NT2/D1 (cell line): Measurements from ENCODE around the gene FARP1.

Experiments used
- DNase-seq: peaks from one replicate; pipeline ENCODE4 v3.0.0-alpha.2; 2011; ENCODE audit warnings: low read depth, low spot score
- H3K27me3 ChIP-seq: 2 replicates; pipeline ENCODE4 v1.6.0; 2011; ENCODE audit warnings: mild to moderate bottlenecking; ENCODE audit not compliant: insufficient read length, insufficient read depth
- H3K36me3 ChIP-seq: 2 replicates; pipeline ENCODE4 v1.6.1; 2011; ENCODE audit warnings: mild to moderate bottlenecking, low read length, mixed read lengths; ENCODE audit not compliant: insufficient read depth, insufficient read length
- H3K4me1 ChIP-seq: 2 replicates; pipeline ENCODE4 v1.5.1; 2011; ENCODE audit not compliant: insufficient read depth, insufficient read length
- H3K4me3 ChIP-seq: 2 replicates; pipeline ENCODE4 v1.5.1; 2011; ENCODE audit warnings: low read depth; ENCODE audit not compliant: insufficient read length
- H3K9ac ChIP-seq: 2 replicates; pipeline ENCODE4 v1.6.0; 2011; ENCODE audit warnings: low read depth; ENCODE audit not compliant: insufficient read length
- H3K9me3 ChIP-seq: 2 replicates; pipeline ENCODE4 v1.5.1; 2011; ENCODE audit warnings: mild to moderate bottlenecking, low read length; ENCODE audit not compliant: insufficient read depth
- SUZ12 ChIP-seq: IDR thresholded peaks from 2 replicates; pipeline ENCODE4 v1.6.1; 2011; ENCODE audit not compliant: insufficient read length, insufficient read depth; ENCODE audit errors: extremely low read depth
- YY1 ChIP-seq: IDR thresholded peaks from 2 replicates; pipeline ENCODE4 v1.6.1; 2011; ENCODE audit not compliant: insufficient read length, insufficient read depth
- ZNF274 ChIP-seq: IDR thresholded peaks from 2 replicates; pipeline ENCODE4 v1.6.1; 2011; ENCODE audit warnings: mild to moderate bottlenecking, low read depth, low read length

The FARP1 gene

DNA sequence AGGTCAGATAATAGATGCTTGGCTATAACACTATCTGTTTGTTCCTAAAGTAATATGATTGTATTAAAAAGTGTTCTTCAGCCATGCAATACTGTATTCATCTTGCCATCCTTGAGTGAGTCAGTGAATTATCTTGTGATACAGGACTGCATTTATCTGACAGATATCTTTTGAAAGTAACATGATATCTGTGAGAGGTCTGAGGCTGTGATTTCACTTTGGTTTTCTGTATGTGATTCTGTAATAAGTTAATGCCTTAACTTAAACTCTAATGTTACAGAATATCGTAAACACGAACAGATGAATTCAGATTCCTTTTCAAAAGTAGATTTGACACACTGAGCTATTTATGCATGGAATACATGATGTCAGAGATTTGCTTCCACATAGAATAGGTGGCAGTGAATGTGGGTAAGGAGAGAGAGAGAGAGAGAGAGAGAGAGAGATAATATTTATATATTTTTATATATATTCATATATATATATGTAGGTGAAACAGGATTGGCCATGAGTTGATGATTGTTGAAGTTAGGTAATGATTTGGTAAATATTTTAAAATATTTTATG, 132.1 kb downstream of the FARP1 start:
- H3K4me1 ChIP-seq: peaks cover 6% of the 10 kb centered on the region
- TF ChIP-seq SUZ12: no peak
- no peak for TF ChIP-seq YY1
- no peak for TF ChIP-seq ZNF274
- no peaks in the 10 kb centered on the region for H3K36me3 ChIP-seq
- no peak overlapping the region for H3K4me3 ChIP-seq
- H3K9ac ChIP-seq: no peak overlapping the region
- no peaks in the 10 kb centered on the region for H3K27me3 ChIP-seq
- no peaks in the 10 kb centered on the region for H3K9me3 ChIP-seq
- DNase-seq: no peak

DNA sequence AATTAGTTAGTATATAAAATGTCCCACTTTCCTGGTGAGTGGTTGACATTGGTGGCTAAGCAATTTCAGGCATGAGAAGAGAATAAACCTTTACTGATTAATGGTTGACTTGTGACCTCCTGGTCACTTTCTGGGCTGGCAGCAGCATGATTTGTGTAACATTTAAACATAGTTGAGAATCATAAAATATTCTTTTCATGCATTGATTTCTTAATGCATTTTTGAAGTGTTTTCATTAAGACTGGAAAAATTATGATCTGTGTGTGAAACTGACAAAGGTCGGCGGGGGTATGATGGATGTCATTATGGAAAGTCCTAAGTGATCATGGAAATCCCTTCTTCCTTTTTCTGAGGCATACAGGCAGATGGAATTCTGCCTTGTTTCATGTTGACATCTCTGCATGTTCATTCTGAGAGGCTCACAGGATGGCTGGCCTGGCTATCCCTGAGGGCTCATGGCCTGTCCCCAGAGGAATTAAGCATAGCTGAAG, 132.8 kb downstream of the FARP1 start:
- DNase-seq: no peak
- Histone ChIP-seq H3K9me3 (no peaks in the 10 kb centered on the region), H3K4me1 (peaks cover 6% of the 10 kb centered on the region), H3K36me3 (no peaks in the 10 kb centered on the region), H3K9ac (no peak overlapping the region), H3K4me3 (no peak overlapping the region), H3K27me3 (no peaks in the 10 kb centered on the region)
- TF ChIP-seq ZNF274 (no peak), SUZ12 (no peak), YY1 (no peak)

DNA sequence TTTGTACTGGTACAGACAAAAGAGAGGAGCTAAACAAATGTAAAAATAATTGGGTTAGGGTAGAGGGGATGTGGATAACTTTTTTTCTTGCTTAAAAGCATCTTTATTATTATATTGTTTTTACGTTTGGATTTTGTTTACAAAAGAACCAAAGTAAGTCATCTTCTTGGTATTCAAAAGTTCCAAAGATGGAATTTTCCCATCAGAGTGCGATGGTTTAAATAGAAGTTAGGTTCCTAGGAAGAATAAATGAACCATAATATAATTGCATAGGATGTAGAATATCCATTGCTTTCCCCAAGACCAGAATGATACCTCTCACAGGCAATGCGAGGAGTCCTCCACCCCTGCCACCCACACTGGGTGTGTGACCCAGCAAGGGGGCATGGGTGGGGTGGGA, 133.6 kb downstream of the FARP1 start:
- no peaks in the 10 kb centered on the region for H3K27me3 ChIP-seq
- H3K4me1 ChIP-seq: peaks cover 6% of the 10 kb centered on the region
- TF ChIP-seq SUZ12 (no peak), YY1 (no peak), ZNF274 (no peak)
- no peaks in the 10 kb centered on the region for H3K36me3 ChIP-seq
- H3K4me3 ChIP-seq: no peak overlapping the region
- H3K9me3 ChIP-seq: no peaks in the 10 kb centered on the region
- H3K9ac ChIP-seq: no peak overlapping the region
- DNase-seq: no peak

DNA sequence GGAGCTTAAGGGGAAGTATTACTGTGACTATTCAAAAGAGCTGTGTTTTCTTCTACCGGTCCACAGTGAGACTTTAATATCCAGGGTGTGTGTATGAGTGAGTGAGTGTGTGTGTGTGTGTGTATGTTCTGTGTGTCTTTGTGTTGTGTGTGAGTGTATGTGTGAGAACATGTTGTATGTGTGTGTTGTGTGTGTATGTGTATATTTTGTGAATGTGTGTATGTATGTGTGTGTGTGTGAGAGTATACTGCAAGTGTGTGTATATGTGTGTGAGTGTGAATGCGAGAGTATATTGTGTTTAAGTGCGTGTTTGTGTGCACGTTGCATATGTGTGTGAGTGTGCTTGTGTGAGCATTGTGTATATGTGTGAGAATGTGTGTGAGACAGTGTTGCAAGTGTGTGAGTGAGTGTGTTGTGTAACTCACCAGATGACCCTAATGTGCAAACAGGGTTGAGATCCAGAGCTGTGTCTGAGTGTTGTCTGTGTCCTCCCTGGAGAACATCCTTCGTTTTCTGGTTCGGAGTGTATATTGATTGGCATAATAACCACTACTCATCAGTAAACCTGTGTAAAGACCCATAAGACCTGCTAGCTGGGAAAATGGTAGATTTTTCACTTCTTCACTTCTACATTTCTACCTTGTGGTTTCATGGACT, 135.3 kb downstream of the FARP1 start:
- no peaks in the 10 kb centered on the region for H3K36me3 ChIP-seq
- no peak overlapping the region for H3K4me3 ChIP-seq
- TF ChIP-seq ZNF274 (no peak), SUZ12 (no peak), YY1 (no peak)
- H3K9me3 ChIP-seq: no peaks in the 10 kb centered on the region
- no peaks in the 10 kb centered on the region for H3K27me3 ChIP-seq
- H3K4me1 ChIP-seq: peaks cover 4% of the 10 kb centered on the region
- H3K9ac ChIP-seq: no peak overlapping the region
- DNase-seq: no peak

DNA sequence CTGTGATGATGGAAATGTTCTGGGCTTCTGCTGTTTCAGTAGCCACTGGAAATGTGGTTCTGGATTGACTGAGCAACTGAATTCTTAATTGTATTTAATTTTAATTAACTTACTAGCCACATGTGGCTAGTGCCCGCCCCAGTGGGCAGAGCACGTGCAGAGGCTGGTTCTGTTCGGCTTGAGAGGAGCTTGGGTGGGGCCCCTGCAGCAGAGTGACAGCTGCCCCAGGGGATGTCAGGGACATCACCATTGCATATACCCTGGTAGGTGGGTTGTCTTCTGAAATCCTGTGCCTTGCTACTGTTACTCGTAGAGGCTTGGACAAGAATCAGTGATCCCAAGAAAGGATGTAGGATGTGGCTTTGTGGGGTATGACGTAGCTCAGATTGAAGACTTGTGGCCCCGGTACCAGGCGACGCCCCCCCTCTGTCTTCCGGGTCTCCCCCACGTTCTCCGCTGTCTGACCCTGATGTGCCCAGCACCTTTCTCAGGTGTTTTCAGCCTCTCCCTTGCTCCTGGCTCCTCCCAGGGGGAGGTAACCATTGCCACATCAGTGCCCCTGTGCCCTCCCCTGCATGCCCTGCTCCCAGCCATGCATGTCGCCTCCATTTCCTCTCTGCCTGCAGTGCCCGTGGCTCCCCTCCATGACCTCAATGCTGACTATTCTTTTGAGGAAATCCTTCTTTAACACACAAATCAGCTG, 136.7 kb downstream of the FARP1 start:
- no peak for DNase-seq
- H3K36me3 ChIP-seq: no peaks in the 10 kb centered on the region
- no peaks in the 10 kb centered on the region for H3K4me1 ChIP-seq
- no peaks in the 10 kb centered on the region for H3K9me3 ChIP-seq
- H3K9ac ChIP-seq: no peak overlapping the region
- H3K4me3 ChIP-seq: no peak overlapping the region
- H3K27me3 ChIP-seq: no peaks in the 10 kb centered on the region
- TF ChIP-seq SUZ12 (no peak), ZNF274 (no peak), YY1 (no peak)

DNA sequence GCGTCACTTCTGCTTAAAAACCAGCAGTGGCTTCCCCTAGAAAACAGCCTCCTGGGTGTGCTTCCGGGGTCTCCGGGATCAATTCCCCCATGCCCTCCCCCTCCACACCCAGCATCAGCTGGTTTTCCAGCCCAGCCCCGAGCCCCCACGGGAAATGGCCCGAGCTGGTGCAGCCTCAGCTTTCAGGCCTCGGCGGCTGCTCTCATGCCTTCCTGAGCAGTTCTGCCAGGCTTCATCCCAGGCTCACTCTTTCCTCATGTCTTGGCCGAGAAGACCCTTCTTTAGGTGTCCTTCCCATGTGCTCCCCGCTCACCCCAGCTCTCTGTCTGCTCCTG, 137.2 kb downstream of the FARP1 start:
- no peaks in the 10 kb centered on the region for H3K4me1 ChIP-seq
- H3K9ac ChIP-seq: no peak overlapping the region
- no peak for DNase-seq
- no peaks in the 10 kb centered on the region for H3K27me3 ChIP-seq
- no peaks in the 10 kb centered on the region for H3K9me3 ChIP-seq
- H3K36me3 ChIP-seq: no peaks in the 10 kb centered on the region
- no peak for TF ChIP-seq SUZ12
- TF ChIP-seq YY1: no peak
- TF ChIP-seq ZNF274: no peak
- H3K4me3 ChIP-seq: no peak overlapping the region

DNA sequence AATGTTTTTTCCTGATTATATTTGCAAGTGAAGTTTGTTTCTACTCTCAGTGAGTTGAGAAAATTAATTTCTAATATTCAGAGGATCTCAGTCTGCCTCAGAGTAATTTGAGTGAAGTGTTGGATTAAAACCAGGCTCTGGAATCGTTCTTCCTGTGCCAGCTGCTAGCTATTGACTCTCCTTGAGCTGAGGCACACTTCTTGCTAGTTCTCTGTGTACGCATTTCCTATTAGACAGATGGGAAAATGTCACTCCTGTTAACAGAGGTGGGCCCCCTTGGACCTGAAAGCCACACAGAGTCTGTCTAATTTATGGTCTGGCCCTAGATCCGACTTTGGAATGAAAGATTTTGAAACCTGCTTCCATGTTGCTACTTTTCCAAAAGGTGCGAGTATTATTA, 141.8 kb downstream of the FARP1 start:
- no peaks in the 10 kb centered on the region for H3K4me1 ChIP-seq
- H3K9ac ChIP-seq: no peak overlapping the region
- no peaks in the 10 kb centered on the region for H3K36me3 ChIP-seq
- no peak overlapping the region for H3K4me3 ChIP-seq
- no peaks in the 10 kb centered on the region for H3K9me3 ChIP-seq
- H3K27me3 ChIP-seq: no peaks in the 10 kb centered on the region
- no peak for DNase-seq
- no peak for TF ChIP-seq SUZ12
